ENCODE results near the gene ZNF438. TPM values are rescaled to one million over a fixed set of nuclear protein-coding genes. Genes with fewer than 3 reads are reported as not detected.

The ZNF438 gene
- total RNA-seq, 2 donors from 2014 or later, result 10.6 to 14.5 TPM

DNA sequence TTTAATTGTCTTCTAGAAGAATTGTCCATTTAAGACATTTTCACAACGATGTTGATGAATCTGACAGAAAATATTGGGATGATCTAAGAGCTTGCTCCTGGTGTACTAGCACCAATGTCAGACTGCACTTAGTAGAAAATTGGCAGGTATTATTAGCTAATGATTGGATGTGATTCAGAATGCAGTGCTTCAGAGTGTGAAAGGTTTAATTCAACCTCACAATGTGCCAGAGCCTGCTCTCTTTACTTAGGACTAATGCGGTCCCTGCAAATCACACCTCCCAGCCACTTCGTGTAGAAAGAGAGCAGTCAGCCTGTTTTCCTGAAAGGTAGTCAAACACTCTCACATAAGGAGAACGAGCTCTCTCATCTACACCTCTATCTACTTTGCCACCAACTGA lies 197.5 kb downstream of the ZNF438 start:
- TF ChIP-seq, protein P1, sequence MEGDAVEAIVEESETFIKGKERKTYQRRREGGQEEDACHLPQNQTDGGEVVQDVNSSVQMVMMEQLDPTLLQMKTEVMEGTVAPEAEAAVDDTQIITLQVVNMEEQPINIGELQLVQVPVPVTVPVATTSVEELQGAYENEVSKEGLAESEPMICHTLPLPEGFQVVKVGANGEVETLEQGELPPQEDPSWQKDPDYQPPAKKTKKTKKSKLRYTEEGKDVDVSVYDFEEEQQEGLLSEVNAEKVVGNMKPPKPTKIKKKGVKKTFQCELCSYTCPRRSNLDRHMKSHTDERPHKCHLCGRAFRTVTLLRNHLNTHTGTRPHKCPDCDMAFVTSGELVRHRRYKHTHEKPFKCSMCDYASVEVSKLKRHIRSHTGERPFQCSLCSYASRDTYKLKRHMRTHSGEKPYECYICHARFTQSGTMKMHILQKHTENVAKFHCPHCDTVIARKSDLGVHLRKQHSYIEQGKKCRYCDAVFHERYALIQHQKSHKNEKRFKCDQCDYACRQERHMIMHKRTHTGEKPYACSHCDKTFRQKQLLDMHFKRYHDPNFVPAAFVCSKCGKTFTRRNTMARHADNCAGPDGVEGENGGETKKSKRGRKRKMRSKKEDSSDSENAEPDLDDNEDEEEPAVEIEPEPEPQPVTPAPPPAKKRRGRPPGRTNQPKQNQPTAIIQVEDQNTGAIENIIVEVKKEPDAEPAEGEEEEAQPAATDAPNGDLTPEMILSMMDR (IDR thresholded peaks at IDR 0.05), result no peak
- no peak for DNase-seq (ENCODE audit: low spot score)
- no peak for ATAC-seq (ENCODE audit: insufficient number of reproducible peaks, low FRiP score, low read depth)
- Histone ChIP-seq H3K27ac (no peak overlapping the region), H3K4me3 (no peak overlapping the region), H3K36me3 (no peaks in the 10 kb centered on the region), H3K9me3 (no peaks in the 10 kb centered on the region), H3K4me1 (ENCODE audit: control insufficient read depth in 1 of 2, low read depth in 2 of 2) (no peaks in the 10 kb centered on the region), H3K27me3 (replicated peaks; ENCODE audit: insufficient read depth) (no peaks in the 10 kb centered on the region)

DNA sequence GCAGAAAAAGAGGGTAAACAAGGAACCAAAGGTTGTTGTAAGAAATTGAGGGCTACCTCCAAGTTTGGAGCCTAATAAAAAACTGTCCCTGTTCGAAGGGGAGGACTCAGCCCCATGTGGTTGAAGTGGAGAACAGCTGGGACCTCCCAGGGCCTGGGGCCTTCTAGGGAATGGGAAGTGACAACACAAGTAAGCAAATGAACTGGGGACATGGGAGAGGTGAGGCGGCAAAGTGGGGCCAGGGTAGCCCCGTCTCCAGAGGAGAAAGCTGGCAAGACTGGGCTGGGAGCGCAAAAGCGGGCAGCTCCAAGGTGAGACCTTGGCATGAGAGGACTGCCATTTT lies 198.1 kb downstream of the ZNF438 start:
- no peak overlapping the region for H3K27ac ChIP-seq

DNA sequence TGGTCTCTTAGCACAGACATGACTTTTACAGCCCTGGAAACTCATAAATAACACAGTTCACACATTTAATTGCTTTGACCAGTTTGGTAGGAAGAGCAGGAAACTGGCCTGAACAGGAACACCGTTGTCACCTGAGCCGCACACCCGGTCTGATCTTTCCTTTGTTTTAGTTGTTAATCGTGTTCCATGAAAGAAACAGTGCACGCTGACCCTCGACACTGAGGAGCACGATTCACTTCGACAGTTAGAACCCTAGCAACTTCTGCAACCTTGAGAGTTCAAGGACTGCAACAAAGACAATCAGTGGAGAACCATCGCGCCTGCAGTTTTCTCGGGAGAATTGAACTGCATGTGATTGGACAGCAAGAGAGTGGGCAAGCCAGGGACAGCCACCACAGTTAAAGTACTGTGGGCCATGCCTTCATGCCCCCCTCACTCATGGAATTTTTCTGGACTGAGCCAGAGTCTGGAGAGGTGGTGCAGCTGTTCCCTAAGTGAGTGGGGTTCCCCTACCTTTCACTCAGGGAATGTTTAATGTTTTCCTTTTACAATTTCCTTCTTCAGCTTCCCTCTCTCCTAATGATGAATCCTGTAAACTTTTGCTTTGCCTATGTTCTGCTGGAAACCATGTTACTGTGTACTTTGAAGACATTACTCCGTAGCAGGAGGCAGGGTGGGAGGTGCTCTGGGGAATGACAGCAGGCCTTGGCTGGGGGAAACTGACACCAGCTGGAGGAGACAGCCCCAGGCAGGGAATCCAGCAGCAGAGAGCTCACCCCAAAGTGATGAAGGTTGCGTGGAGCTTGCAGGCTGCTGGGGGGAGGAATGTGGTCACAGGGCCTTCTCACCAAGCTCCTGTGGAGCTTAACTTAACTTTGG lies 198.7 kb downstream of the ZNF438 start:
- H3K36me3 ChIP-seq, result no peaks in the 10 kb centered on the region
- H3K4me3 ChIP-seq, result no peak overlapping the region
- no peak overlapping the region for H3K27ac ChIP-seq
- TF ChIP-seq, protein P1 (IDR thresholded peaks at IDR 0.05), result no peak
- H3K9me3 ChIP-seq, result no peaks in the 10 kb centered on the region
- DNase-seq (ENCODE audit: low spot score), result no peak
- H3K4me1 ChIP-seq (ENCODE audit: control insufficient read depth in 1 of 2, low read depth in 2 of 2), result peaks cover 0 to 8% of the 10 kb centered on the region in 2 donors
- ATAC-seq (ENCODE audit: insufficient number of reproducible peaks, low FRiP score, low read depth), result no peak
- no peaks in the 10 kb centered on the region for H3K27me3 ChIP-seq (replicated peaks; ENCODE audit: insufficient read depth)

More for the DNA sequence above, 198.1 kb downstream of the ZNF438 start:
- H3K4me3 ChIP-seq, result no peak overlapping the region
- DNase-seq (ENCODE audit: low spot score) (no peak), ATAC-seq (ENCODE audit: insufficient number of reproducible peaks, low FRiP score, low read depth) (no peak)
- H3K9me3 ChIP-seq, result no peaks in the 10 kb centered on the region
- no peaks in the 10 kb centered on the region for H3K27me3 ChIP-seq (replicated peaks; ENCODE audit: insufficient read depth)
- peaks cover 0 to 2% of the 10 kb centered on the region in 2 donors for H3K4me1 ChIP-seq (ENCODE audit: control insufficient read depth in 1 of 2, low read depth in 2 of 2)
- TF ChIP-seq, protein P1 (IDR thresholded peaks at IDR 0.05), result no peak
- H3K36me3 ChIP-seq, result no peaks in the 10 kb centered on the region

DNA sequence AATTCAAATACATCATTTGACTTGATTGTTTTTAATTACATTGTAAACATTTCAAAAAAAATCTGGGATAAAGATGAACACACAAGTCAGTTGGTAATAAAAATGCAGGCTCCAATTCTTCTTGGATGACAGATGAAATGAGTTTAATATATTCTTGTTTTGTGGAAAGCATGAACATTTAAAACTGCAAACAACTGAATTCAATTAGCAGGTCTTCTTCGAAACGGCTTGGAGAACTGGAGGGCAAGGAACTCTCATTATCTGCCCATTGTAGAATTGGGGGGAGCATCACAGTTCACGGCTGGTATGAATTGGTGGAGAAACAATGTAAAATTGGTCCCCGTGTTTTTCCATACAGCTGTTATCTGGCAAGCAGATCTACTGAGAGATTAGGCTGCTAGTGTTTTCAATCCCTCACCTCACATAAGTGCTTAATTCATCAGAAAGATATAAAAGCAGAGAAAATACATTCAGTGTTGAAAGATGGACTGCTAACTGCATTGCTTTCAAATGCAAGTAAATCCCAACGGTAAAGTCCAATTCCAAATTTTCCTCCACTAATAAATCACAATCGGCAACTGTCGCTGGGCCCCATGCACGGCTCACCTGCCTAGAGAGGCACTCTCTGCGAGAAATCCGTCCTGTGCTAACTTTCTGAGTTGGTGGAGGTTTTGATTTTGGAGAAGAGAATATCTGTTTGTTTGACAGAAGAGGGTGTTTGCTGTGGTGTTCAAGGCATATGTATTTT lies 199.5 kb downstream of the ZNF438 start:
- H3K27ac ChIP-seq, result no peak overlapping the region
- ATAC-seq (ENCODE audit: insufficient number of reproducible peaks, low FRiP score, low read depth), result no peak
- TF ChIP-seq, protein P1 (IDR thresholded peaks at IDR 0.05), result no peak

DNA sequence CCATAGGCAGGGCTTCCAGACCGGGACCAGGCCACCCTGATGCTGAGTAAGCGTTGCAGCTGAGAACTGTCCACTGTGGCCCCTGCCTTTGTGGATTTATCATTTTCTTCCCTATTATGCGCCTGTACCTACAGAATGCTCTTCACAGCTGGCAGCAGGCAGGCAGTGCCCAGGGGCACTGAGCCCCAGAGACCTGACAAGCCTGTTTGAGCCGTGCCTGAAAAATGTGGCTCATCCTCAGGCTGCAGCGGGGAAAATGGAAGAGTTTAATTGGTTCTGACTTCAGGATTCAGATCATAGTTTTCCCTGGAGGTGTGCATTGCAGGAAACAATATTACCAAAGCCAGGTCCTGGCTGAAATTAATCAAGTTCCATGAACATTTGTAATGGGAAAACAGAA lies 200.2 kb downstream of the ZNF438 start:
- Histone ChIP-seq H3K9me3 (no peaks in the 10 kb centered on the region), H3K36me3 (no peaks in the 10 kb centered on the region), H3K27me3 (replicated peaks; ENCODE audit: insufficient read depth) (no peaks in the 10 kb centered on the region), H3K4me3 (no peak overlapping the region), H3K27ac (no peak overlapping the region), H3K4me1 (ENCODE audit: control insufficient read depth in 1 of 2, low read depth in 2 of 2) (peaks cover 0 to 15% of the 10 kb centered on the region in 2 donors)
- ATAC-seq (ENCODE audit: insufficient number of reproducible peaks, low FRiP score, low read depth) (no peak), DNase-seq (ENCODE audit: low spot score) (no peak)
- TF ChIP-seq, protein P1 (IDR thresholded peaks at IDR 0.05), result no peak

More for the DNA sequence above, 199.5 kb downstream of the ZNF438 start:
- Histone ChIP-seq H3K4me1 (ENCODE audit: control insufficient read depth in 1 of 2, low read depth in 2 of 2) (peaks cover 0 to 15% of the 10 kb centered on the region in 2 donors), H3K4me3 (no peak overlapping the region), H3K9me3 (no peaks in the 10 kb centered on the region), H3K36me3 (no peaks in the 10 kb centered on the region), H3K27me3 (replicated peaks; ENCODE audit: insufficient read depth) (no peaks in the 10 kb centered on the region)
- DNase-seq (ENCODE audit: low spot score), result no peak
